KOPT-K1 (cell line): ENCODE results near the gene TOP1.

ENCODE experiments used
- H3K27ac ChIP-seq: fragments of 200-600 bp; sonication (generic); 2 replicates; pipeline ENCODE4 v1.5.1; 2016; ENCODE audit warnings: antibody characterized with exemption, mild to moderate bottlenecking, low read depth, low read length; ENCODE audit not compliant: poor library complexity, severe bottlenecking
- H3K36me3 ChIP-seq: fragments of 200-600 bp; sonication (generic); 2 replicates; pipeline ENCODE4 v1.5.1; 2017; ENCODE audit warnings: antibody characterized with exemption, mild to moderate bottlenecking, low read length, moderate library complexity; ENCODE audit not compliant: insufficient read depth
- H3K9me3 ChIP-seq: fragments of 200-600 bp; sonication (generic); 2 replicates; pipeline ENCODE4 v1.5.1; 2017; ENCODE audit warnings: antibody characterized with exemption, low read length, mild to moderate bottlenecking; ENCODE audit not compliant: insufficient read depth, poor library complexity, severe bottlenecking

Gene TOP1

GRCh38 chr20:41040855-41041254 is 12.2 kb downstream of the TOP1 start:
- Histone ChIP-seq H3K27ac (no peak overlapping the region), H3K36me3 (peaks cover 67% of the 10 kb centered on the region), H3K9me3 (no peaks in the 10 kb centered on the region)

GRCh38 chr20:41041693-41042092 is 13.1 kb downstream of the TOP1 start:
- no peak overlapping the region for H3K27ac ChIP-seq
- H3K36me3 ChIP-seq: peaks cover 59% of the 10 kb centered on the region
- H3K9me3 ChIP-seq: no peaks in the 10 kb centered on the region

GRCh38 chr20:41044409-41045062 is 15.9 kb downstream of the TOP1 start:
- Histone ChIP-seq H3K36me3 (peaks cover 34% of the 10 kb centered on the region), H3K27ac (no peak overlapping the region), H3K9me3 (no peaks in the 10 kb centered on the region)

GRCh38 chr20:41045671-41046070 is 17.0 kb downstream of the TOP1 start:
- Histone ChIP-seq H3K27ac (no peak overlapping the region), H3K36me3 (peaks cover 34% of the 10 kb centered on the region), H3K9me3 (no peaks in the 10 kb centered on the region)

- H3K36me3 ChIP-seq: peaks cover 25% of the 10 kb centered on the region
- H3K27ac ChIP-seq: no peak overlapping the region
These were observed 18.1 kb downstream of the TOP1 start for GRCh38 chr20:41046716-41047115.

GRCh38 chr20:41047279-41047974 is 18.8 kb downstream of the TOP1 start:
- peaks cover 18% of the 10 kb centered on the region for H3K36me3 ChIP-seq
- no peak overlapping the region for H3K27ac ChIP-seq
- H3K9me3 ChIP-seq: no peaks in the 10 kb centered on the region

More at GRCh38 chr20:41046716-41047115, 18.1 kb downstream of the TOP1 start:
- no peaks in the 10 kb centered on the region for H3K9me3 ChIP-seq

- no peak overlapping the region for H3K27ac ChIP-seq
- no peaks in the 10 kb centered on the region for H3K9me3 ChIP-seq
- H3K36me3 ChIP-seq: peaks cover 14% of the 10 kb centered on the region
These were observed 19.3 kb downstream of the TOP1 start for GRCh38 chr20:41047975-41048305.

GRCh38 chr20:41048461-41049301 is 20.1 kb downstream of the TOP1 start:
- H3K36me3 ChIP-seq: peaks cover 7% of the 10 kb centered on the region
- no peaks in the 10 kb centered on the region for H3K9me3 ChIP-seq
- H3K27ac ChIP-seq: no peak overlapping the region

- Histone ChIP-seq H3K9me3 (no peaks in the 10 kb centered on the region), H3K27ac (no peak overlapping the region), H3K36me3 (0 out of 2 replicates have a peak, but pooled peaks cover 3% of the 10 kb centered on the region)
These were observed 20.8 kb downstream of the TOP1 start for GRCh38 chr20:41049451-41049850.

GRCh38 chr20:41050361-41051008 is 21.9 kb downstream of the TOP1 start:
- 0 out of 2 replicates have a peak, but pooled peaks cover 4% of the 10 kb centered on the region for H3K36me3 ChIP-seq
- H3K27ac ChIP-seq: no peak overlapping the region
- no peaks in the 10 kb centered on the region for H3K9me3 ChIP-seq

GRCh38 chr20:41051009-41051825 is 22.6 kb downstream of the TOP1 start:
- 0 out of 2 replicates have a peak, but pooled peaks cover 4% of the 10 kb centered on the region for H3K36me3 ChIP-seq
- H3K9me3 ChIP-seq: no peaks in the 10 kb centered on the region
- H3K27ac ChIP-seq: no peak overlapping the region

- Histone ChIP-seq H3K9me3 (no peaks in the 10 kb centered on the region), H3K36me3 (0 out of 2 replicates have a peak, but pooled peaks cover 4% of the 10 kb centered on the region), H3K27ac (no peak overlapping the region)
These were observed 24.3 kb downstream of the TOP1 start for GRCh38 chr20:41052742-41053419.

- Histone ChIP-seq H3K36me3 (0 out of 2 replicates have a peak, but pooled peaks cover 4% of the 10 kb centered on the region), H3K9me3 (no peaks in the 10 kb centered on the region), H3K27ac (no peak overlapping the region)
These were observed 25.6 kb downstream of the TOP1 start for GRCh38 chr20:41054070-41054846.
